Raji (cell line): Measurements from ENCODE around the gene EXOSC9.

Source experiments
- POLR2A ChIP-seq: IDR thresholded peaks from 2 replicates; pipeline ENCODE4 v1.6.1; 2011; ENCODE audit warnings: low read depth, low read length, control low read depth; ENCODE audit not compliant: insufficient read depth

Gene EXOSC9

GRCh38 chr4:121842862-121843261, 41.7 kb downstream of the EXOSC9 start:
- no peak for TF ChIP-seq POLR2A

- TF ChIP-seq POLR2A: no peak
Observed at GRCh38 chr4:121846662-121847061, 45.5 kb downstream of the EXOSC9 start.

- no peak for TF ChIP-seq POLR2A
Observed at GRCh38 chr4:121851354-121851753, 50.2 kb downstream of the EXOSC9 start.

- no peak for TF ChIP-seq POLR2A
Observed at GRCh38 chr4:121860121-121860520, 59.0 kb downstream of the EXOSC9 start.

- no peak for TF ChIP-seq POLR2A
Observed at GRCh38 chr4:121861426-121861825, 60.3 kb downstream of the EXOSC9 start.

- no peak for TF ChIP-seq POLR2A
Observed at GRCh38 chr4:121863799-121864198, 62.7 kb downstream of the EXOSC9 start.
